ENCODE measurements around the gene IL1RAPL1.

IL1RAPL1 gene

DNA sequence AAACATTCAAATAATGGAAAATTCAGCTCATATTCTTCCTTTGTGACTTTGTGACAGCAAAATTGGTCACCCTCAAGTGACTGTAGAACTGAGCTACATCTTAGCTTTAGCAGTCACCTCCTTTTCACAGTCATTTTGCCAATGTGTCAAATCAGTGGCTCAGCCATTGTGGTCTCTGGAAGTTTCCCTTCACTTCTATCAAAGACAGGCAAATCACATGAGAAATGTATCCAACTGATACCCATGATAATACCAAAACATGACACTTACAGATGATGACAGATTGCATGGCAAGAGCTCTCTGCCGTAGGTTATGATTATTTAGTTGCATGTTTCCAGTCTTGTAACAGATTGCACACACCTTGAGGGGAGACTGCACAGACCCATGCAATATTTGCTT, 1078.3 kb downstream of the IL1RAPL1 start:
- Histone ChIP-seq H3K27me3 (ENCODE audit: control insufficient read depth, insufficient read depth, low read length) (no peaks in the 10 kb centered on the region), H3K9ac (ENCODE audit: low read depth, low read length) (no peak overlapping the region), H3K9me3 (ENCODE audit: control insufficient read depth, insufficient read depth, low read length) (no peaks in the 10 kb centered on the region), H3K4me1 (ENCODE audit: control insufficient read depth, insufficient read depth, low read length) (no peaks in the 10 kb centered on the region), H3K36me3 (ENCODE audit: control insufficient read depth, insufficient read depth, low read length) (no peaks in the 10 kb centered on the region), H3K4me3 (ENCODE audit: low read depth, low read length) (no peak overlapping the region)

DNA sequence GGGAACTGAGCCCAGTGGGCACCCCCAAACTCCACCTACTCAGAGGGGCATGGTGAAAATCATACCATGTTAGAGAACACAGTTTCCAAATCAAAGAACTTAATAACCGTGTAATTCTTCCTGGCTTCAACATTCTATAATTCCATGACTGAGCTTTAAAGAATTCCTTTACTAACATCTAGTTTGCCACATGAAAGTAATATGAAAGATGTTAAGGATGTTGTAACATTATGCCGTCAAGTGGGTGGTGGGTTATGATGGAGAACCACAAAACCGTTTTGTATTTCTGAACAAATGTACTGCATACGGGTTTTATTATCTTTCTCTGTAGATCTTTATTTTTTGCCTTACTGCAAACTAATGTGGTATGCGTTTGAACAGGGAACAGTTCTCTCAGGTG, 1079.1 kb downstream of the IL1RAPL1 start:
- no peak overlapping the region for H3K9ac ChIP-seq (ENCODE audit: low read depth, low read length)
- no peaks in the 10 kb centered on the region for H3K4me1 ChIP-seq (ENCODE audit: control insufficient read depth, insufficient read depth, low read length)
- H3K4me3 ChIP-seq (ENCODE audit: low read depth, low read length) = no peak overlapping the region
- no peaks in the 10 kb centered on the region for H3K27me3 ChIP-seq (ENCODE audit: control insufficient read depth, insufficient read depth, low read length)
- no peaks in the 10 kb centered on the region for H3K9me3 ChIP-seq (ENCODE audit: control insufficient read depth, insufficient read depth, low read length)
- no peaks in the 10 kb centered on the region for H3K36me3 ChIP-seq (ENCODE audit: control insufficient read depth, insufficient read depth, low read length)

DNA sequence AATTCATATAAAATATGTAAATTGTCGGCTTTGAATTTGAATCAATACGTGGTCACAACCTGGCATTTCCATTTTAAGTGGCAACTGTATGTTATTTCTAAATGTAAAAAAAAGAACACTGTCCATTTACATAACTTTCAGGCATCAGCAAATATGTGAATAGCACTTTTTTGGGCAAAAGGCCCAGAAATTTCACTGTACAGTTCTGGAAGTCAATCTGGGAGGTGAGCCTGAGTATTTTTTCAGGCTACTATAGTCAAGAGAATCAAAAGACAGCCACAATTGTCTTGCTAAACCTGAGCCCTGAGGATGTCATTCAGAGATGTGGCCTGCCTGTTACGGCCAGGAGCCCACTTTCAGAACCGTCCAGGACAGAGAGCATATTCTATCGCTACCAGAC, 1084.2 kb downstream of the IL1RAPL1 start:
- H3K9me3 ChIP-seq (ENCODE audit: control insufficient read depth, insufficient read depth, low read length) = no peaks in the 10 kb centered on the region
- no peaks in the 10 kb centered on the region for H3K4me1 ChIP-seq (ENCODE audit: control insufficient read depth, insufficient read depth, low read length)
- no peaks in the 10 kb centered on the region for H3K36me3 ChIP-seq (ENCODE audit: control insufficient read depth, insufficient read depth, low read length)

DNA sequence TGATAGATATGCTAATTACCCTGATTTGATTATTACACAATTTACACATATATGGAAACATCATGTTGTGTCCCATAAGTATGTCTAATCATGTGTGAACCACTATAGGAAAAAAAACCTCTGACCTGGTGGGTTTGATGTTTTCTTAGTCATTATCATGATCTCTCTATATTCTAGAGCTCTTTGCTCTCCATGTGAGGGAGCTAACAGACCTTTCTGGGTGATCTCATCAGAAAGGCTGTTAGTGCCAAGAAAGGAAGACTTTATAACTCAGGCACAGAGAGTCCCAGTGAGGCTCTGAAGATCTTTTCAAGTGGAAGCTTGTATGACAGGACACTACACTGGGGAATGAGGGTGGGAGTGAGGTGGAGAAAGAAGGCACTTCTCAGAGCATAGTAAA, 1100.4 kb downstream of the IL1RAPL1 start:
- no peak overlapping the region for H3K9ac ChIP-seq (ENCODE audit: low read depth, low read length)
- no peaks in the 10 kb centered on the region for H3K9me3 ChIP-seq (ENCODE audit: control insufficient read depth, insufficient read depth, low read length)
- no peaks in the 10 kb centered on the region for H3K27me3 ChIP-seq (ENCODE audit: control insufficient read depth, insufficient read depth, low read length)
- no peaks in the 10 kb centered on the region for H3K4me1 ChIP-seq (ENCODE audit: control insufficient read depth, insufficient read depth, low read length)
- H3K4me3 ChIP-seq (ENCODE audit: low read depth, low read length) = no peak overlapping the region
- no peaks in the 10 kb centered on the region for H3K36me3 ChIP-seq (ENCODE audit: control insufficient read depth, insufficient read depth, low read length)

More for the DNA sequence above, 1084.2 kb downstream of the IL1RAPL1 start:
- Histone ChIP-seq H3K9ac (ENCODE audit: low read depth, low read length) (no peak overlapping the region), H3K27me3 (ENCODE audit: control insufficient read depth, insufficient read depth, low read length) (no peaks in the 10 kb centered on the region), H3K4me3 (ENCODE audit: low read depth, low read length) (no peak overlapping the region)

DNA sequence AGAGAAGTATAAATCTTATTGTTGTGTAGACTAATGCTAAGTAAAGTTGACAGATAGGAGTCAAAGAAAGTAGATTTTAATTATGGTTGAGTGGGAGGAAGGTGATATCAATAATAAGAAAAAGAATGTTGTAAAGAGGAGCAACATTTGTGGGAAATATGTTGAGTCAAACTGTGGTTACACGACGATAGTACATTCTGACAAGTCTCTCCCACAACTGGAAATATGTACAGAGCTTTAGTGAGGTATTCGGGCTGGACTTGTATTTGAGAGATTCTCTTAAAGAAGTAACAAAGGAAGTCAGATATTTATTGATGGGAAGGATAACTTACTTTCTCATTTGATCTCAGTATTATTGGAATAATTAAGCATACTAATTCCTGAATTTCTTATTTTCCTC, 1102.8 kb downstream of the IL1RAPL1 start:
- H3K4me1 ChIP-seq (ENCODE audit: control insufficient read depth, insufficient read depth, low read length) = no peaks in the 10 kb centered on the region
- H3K9me3 ChIP-seq (ENCODE audit: control insufficient read depth, insufficient read depth, low read length) = no peaks in the 10 kb centered on the region
- H3K9ac ChIP-seq (ENCODE audit: low read depth, low read length) = no peak overlapping the region
- H3K27me3 ChIP-seq (ENCODE audit: control insufficient read depth, insufficient read depth, low read length) = no peaks in the 10 kb centered on the region
- no peak overlapping the region for H3K4me3 ChIP-seq (ENCODE audit: low read depth, low read length)
- no peaks in the 10 kb centered on the region for H3K36me3 ChIP-seq (ENCODE audit: control insufficient read depth, insufficient read depth, low read length)

DNA sequence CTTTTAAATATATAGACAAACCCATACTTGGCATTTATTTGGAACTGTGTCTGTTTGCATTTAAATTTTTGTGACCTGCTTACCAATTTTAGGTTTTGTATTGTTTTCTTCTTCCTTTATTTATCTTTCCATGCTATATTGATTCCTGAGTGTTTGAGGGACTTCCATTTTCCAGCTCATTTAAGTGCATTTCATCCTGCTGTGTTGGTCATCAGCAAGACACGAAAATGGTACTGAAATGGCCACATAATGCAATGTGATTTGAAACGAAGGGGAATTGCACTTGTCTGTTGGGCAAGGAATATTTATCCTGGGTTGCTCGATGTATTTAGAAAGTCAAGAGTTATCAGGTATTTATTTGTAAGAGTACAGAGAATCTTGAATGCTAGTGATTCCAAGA, 1103.8 kb downstream of the IL1RAPL1 start:
- Histone ChIP-seq H3K36me3 (ENCODE audit: control insufficient read depth, insufficient read depth, low read length) (no peaks in the 10 kb centered on the region), H3K27me3 (ENCODE audit: control insufficient read depth, insufficient read depth, low read length) (no peaks in the 10 kb centered on the region), H3K9ac (ENCODE audit: low read depth, low read length) (no peak overlapping the region), H3K4me1 (ENCODE audit: control insufficient read depth, insufficient read depth, low read length) (no peaks in the 10 kb centered on the region), H3K4me3 (ENCODE audit: low read depth, low read length) (no peak overlapping the region), H3K9me3 (ENCODE audit: control insufficient read depth, insufficient read depth, low read length) (no peaks in the 10 kb centered on the region)

DNA sequence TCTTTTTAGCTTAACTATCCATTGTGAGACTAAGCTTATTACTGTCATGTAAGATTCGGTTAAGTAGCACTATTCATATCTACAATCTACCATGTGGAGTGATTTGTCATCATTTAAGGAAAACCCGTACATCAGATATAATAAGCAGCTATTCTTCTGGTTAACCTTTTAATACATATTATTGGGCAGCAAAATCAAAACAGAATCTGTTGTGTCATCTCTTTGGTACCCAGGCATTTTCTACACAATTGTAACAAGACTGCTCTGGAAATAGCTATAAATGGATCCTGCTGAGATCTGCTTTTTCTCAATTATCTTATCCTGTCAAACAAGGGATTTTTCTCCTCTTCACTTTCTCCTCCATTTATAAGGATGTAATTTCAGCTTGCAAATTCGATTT, 1106.7 kb downstream of the IL1RAPL1 start:
- Histone ChIP-seq H3K27me3 (ENCODE audit: control insufficient read depth, insufficient read depth, low read length) (no peaks in the 10 kb centered on the region), H3K9ac (ENCODE audit: low read depth, low read length) (no peak overlapping the region), H3K36me3 (ENCODE audit: control insufficient read depth, insufficient read depth, low read length) (no peaks in the 10 kb centered on the region), H3K4me3 (ENCODE audit: low read depth, low read length) (no peak overlapping the region), H3K4me1 (ENCODE audit: control insufficient read depth, insufficient read depth, low read length) (no peaks in the 10 kb centered on the region), H3K9me3 (ENCODE audit: control insufficient read depth, insufficient read depth, low read length) (no peaks in the 10 kb centered on the region)

DNA sequence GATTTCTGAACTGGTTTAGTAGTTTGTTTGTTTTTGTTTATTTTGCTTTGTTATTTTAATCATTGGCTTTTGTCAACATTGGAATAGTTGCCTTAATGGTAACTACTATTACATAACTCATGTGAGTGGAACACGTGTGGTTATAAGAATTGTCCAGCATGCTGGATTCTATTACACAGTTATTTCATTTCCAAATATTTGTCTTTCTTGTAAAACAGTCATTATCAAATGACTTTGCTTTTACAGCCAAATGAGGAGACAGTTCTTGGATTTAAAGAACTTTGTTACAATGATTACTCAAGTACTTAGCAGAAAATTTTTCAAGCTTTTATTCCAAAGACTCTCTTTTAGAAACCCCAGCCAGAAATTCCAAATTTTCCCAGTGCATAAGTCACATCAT, 1112.0 kb downstream of the IL1RAPL1 start:
- no peaks in the 10 kb centered on the region for H3K27me3 ChIP-seq (ENCODE audit: control insufficient read depth, insufficient read depth, low read length)
- H3K4me1 ChIP-seq (ENCODE audit: control insufficient read depth, insufficient read depth, low read length) = no peaks in the 10 kb centered on the region
- no peak overlapping the region for H3K4me3 ChIP-seq (ENCODE audit: low read depth, low read length)
- H3K9me3 ChIP-seq (ENCODE audit: control insufficient read depth, insufficient read depth, low read length) = no peaks in the 10 kb centered on the region
- no peak overlapping the region for H3K9ac ChIP-seq (ENCODE audit: low read depth, low read length)
- no peaks in the 10 kb centered on the region for H3K36me3 ChIP-seq (ENCODE audit: control insufficient read depth, insufficient read depth, low read length)

DNA sequence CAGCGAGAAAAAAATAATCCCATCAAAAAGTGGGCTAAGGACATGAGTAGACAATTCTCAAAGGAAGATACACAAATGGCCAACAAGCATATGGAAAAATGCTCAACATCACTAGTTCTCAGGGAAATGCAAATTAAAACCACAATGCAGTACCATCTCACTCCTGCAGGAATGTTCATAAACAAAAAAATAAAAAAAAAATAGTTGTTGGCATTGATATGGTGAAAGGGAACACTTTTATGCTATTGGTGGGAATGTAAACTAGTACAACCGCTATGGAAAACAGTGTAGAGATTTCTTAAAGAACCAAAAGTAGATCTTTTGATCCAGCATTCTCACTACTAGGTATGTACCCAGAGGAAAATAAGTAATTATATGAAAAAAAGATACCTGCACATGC, 1119.8 kb downstream of the IL1RAPL1 start:
- H3K36me3 ChIP-seq (ENCODE audit: control insufficient read depth, insufficient read depth, low read length) = no peaks in the 10 kb centered on the region
- H3K27me3 ChIP-seq (ENCODE audit: control insufficient read depth, insufficient read depth, low read length) = no peaks in the 10 kb centered on the region
- H3K4me1 ChIP-seq (ENCODE audit: control insufficient read depth, insufficient read depth, low read length) = no peaks in the 10 kb centered on the region
- H3K9me3 ChIP-seq (ENCODE audit: control insufficient read depth, insufficient read depth, low read length) = no peaks in the 10 kb centered on the region
- no peak overlapping the region for H3K4me3 ChIP-seq (ENCODE audit: low read depth, low read length)
- H3K9ac ChIP-seq (ENCODE audit: low read depth, low read length) = no peak overlapping the region

DNA sequence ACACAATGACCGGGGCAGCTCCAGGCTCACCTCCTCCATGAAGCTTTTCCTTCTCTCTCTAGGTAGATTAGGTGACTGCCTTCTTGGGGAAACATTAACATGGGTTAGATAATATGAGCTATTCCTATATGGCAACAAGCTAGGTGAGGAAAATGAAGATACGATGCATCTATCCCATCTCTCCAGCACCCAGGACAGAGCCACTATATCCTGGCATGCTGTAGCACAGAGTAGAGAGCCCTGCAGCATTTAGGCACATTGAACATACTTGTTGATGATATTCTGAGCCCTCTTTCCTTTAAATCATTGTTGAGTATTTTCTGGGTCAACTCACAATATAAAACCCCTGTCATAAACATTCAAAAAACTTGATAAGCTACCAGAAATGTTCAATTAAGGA, 1133.9 kb downstream of the IL1RAPL1 start:
- no peak overlapping the region for H3K9ac ChIP-seq (ENCODE audit: low read depth, low read length)
- no peaks in the 10 kb centered on the region for H3K27me3 ChIP-seq (ENCODE audit: control insufficient read depth, insufficient read depth, low read length)
- no peaks in the 10 kb centered on the region for H3K36me3 ChIP-seq (ENCODE audit: control insufficient read depth, insufficient read depth, low read length)
- no peak overlapping the region for H3K4me3 ChIP-seq (ENCODE audit: low read depth, low read length)
- no peaks in the 10 kb centered on the region for H3K9me3 ChIP-seq (ENCODE audit: control insufficient read depth, insufficient read depth, low read length)
- H3K4me1 ChIP-seq (ENCODE audit: control insufficient read depth, insufficient read depth, low read length) = no peaks in the 10 kb centered on the region

DNA sequence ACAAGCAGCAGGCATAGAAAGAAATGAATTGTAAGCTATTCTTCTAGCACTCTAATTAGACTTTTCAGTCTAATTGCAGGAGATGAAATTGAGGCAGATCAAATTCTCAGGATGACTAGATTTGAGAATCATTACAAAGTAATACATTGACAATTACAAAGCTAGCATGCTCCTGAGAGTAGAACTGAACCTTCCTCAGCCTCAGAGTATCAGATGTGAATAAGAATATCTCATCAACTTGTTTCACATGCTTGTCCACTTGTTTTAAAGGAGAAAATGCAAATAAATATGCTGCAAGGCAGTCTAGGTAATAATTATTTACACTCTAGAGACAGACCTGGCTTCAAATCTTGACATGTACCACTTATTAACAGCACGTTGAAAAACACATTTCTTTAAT, 1137.1 kb downstream of the IL1RAPL1 start:
- Histone ChIP-seq H3K9ac (ENCODE audit: low read depth, low read length) (no peak overlapping the region), H3K4me3 (ENCODE audit: low read depth, low read length) (no peak overlapping the region), H3K27me3 (ENCODE audit: control insufficient read depth, insufficient read depth, low read length) (no peaks in the 10 kb centered on the region), H3K9me3 (ENCODE audit: control insufficient read depth, insufficient read depth, low read length) (no peaks in the 10 kb centered on the region), H3K4me1 (ENCODE audit: control insufficient read depth, insufficient read depth, low read length) (no peaks in the 10 kb centered on the region), H3K36me3 (ENCODE audit: control insufficient read depth, insufficient read depth, low read length) (no peaks in the 10 kb centered on the region)

DNA sequence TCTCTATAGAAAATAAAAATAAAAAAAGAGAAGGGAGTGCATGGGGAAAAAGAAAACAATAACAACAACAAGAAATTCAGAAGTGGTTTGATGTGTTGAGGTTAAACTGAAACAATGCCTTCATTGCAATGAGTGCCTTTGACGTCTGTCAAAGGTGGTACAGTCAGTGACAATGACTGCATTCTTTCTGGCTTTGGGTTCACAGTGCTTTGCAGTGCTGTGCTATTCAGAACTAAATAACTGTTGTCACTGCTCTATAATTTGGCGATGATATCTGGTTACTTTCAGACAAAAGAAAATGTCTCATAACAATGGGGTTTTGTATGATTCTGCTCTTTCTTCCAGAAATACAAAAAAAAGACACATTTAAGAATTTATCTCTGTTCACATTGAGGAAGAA, 1139.6 kb downstream of the IL1RAPL1 start:
- Histone ChIP-seq H3K9ac (ENCODE audit: low read depth, low read length) (no peak overlapping the region), H3K36me3 (ENCODE audit: control insufficient read depth, insufficient read depth, low read length) (no peaks in the 10 kb centered on the region)

DNA sequence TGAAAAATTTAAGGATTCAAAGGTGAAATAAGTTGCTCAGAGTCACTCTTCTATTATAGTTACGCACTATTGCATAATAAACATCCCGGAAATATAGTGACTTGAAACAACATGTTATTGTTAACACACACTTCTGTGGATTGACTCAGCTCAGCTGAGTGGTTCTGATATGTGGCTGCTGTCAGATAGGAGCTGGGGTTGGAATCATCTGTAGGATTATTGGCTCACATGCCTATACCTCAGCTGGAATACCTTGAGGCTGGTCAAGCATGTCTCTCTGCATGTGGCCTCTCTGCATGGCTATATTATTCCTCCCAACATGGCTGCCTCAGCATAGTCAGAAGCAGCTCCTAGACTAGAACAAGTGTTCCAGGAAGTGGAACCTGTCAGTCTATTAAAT, 1141.4 kb downstream of the IL1RAPL1 start:
- no peaks in the 10 kb centered on the region for H3K9me3 ChIP-seq (ENCODE audit: control insufficient read depth, insufficient read depth, low read length)
- no peaks in the 10 kb centered on the region for H3K36me3 ChIP-seq (ENCODE audit: control insufficient read depth, insufficient read depth, low read length)
- no peak overlapping the region for H3K4me3 ChIP-seq (ENCODE audit: low read depth, low read length)
- H3K4me1 ChIP-seq (ENCODE audit: control insufficient read depth, insufficient read depth, low read length) = peaks cover 9% of the 10 kb centered on the region
- H3K9ac ChIP-seq (ENCODE audit: low read depth, low read length) = no peak overlapping the region
- H3K27me3 ChIP-seq (ENCODE audit: control insufficient read depth, insufficient read depth, low read length) = no peaks in the 10 kb centered on the region

More for the DNA sequence above, 1139.6 kb downstream of the IL1RAPL1 start:
- no peaks in the 10 kb centered on the region for H3K9me3 ChIP-seq (ENCODE audit: control insufficient read depth, insufficient read depth, low read length)
- H3K4me1 ChIP-seq (ENCODE audit: control insufficient read depth, insufficient read depth, low read length) = peaks cover 3% of the 10 kb centered on the region
- H3K4me3 ChIP-seq (ENCODE audit: low read depth, low read length) = no peak overlapping the region
- H3K27me3 ChIP-seq (ENCODE audit: control insufficient read depth, insufficient read depth, low read length) = no peaks in the 10 kb centered on the region
